Panc1 (cell line): ENCODE data around the gene RBP4. TPM values are rescaled to one million over a fixed set of nuclear protein-coding genes. Genes with fewer than 3 reads are reported as not detected.

Experiments
- ATAC-seq: fragments of 200-7000 bp; cut with Tn5 transposase; 2 replicates; pipeline ENCODE4 v1.9.1; 2020; ENCODE audit warnings: mild to moderate bottlenecking, moderate library complexity
- BruUV-seq: library from RNA; stranded (reverse); fragments of 400-500 nt; replicated peaks from 2 replicates; lab custom pipeline; 2021; lab: Mats Ljungman, UMichigan
- CTCF ChIA-PET: fragments of 300-600 bp; sonication (Branson Sonifier 250); formaldehyde crosslinking; loops from one replicate; lab custom pipeline; 2022; ENCODE audit warnings: antibody characterized with exemption; lab: Charles Lee
- POLR2A ChIA-PET: fragments of 300-600 bp; sonication (Branson Sonifier 250); formaldehyde crosslinking; loops from one replicate; lab custom pipeline; 2022; ENCODE audit warnings: antibody characterized with exemption; lab: Charles Lee
- DNase-seq: peaks from one replicate; pipeline ENCODE4 v3.0.0-alpha.2; 2010; ENCODE audit warnings: low read depth, low spot score
- H3K27ac ChIP-seq: 2 replicates; pipeline ENCODE4 v1.5.1; 2011; ENCODE audit warnings: mild to moderate bottlenecking, low read length, inconsistent platforms
- H3K27me3 ChIP-seq: fragments of 200-500 bp; sonication (Bioruptor generic); 2 replicates; pipeline ENCODE4 v1.6.0; 2014; ENCODE audit warnings: low read length, inconsistent platforms; ENCODE audit not compliant: control insufficient read depth, insufficient read depth
- H3K36me3 ChIP-seq: fragments of 200-500 bp; sonication (Bioruptor generic); 2 replicates; pipeline ENCODE4 v1.5.1; 2014; ENCODE audit warnings: inconsistent platforms, mild to moderate bottlenecking, low read length, moderate library complexity; ENCODE audit not compliant: control insufficient read depth, insufficient read depth
- H3K4me1 ChIP-seq: 2 replicates; pipeline ENCODE4 v1.5.1; 2011; ENCODE audit warnings: inconsistent platforms, mild to moderate bottlenecking, low read length, moderate library complexity; ENCODE audit not compliant: control insufficient read depth, insufficient read depth
- H3K4me3 ChIP-seq, 2 experiments: 2 replicates each; pipeline ENCODE4 v1.5.1; 2011 to 2012; ENCODE audit warnings: low read depth in 2 of 2, low read length in 2 of 2, mild to moderate bottlenecking in 2 of 2, inconsistent platforms in 1 of 2, moderate library complexity in 1 of 2
- H3K9me3 ChIP-seq: fragments of 200-500 bp; sonication (Bioruptor generic); 2 replicates; pipeline ENCODE4 v1.5.1; 2014; ENCODE audit warnings: low read depth, mild to moderate bottlenecking, inconsistent platforms, low read length, moderate library complexity; ENCODE audit not compliant: control insufficient read depth, insufficient read depth
- CTCF ChIP-seq: fragments of 450-650 bp; IDR thresholded peaks from 2 replicates; pipeline ENCODE4 v1.5.1; 2017; ENCODE audit warnings: mild to moderate bottlenecking
- POLR2AphosphoS5 ChIP-seq: IDR thresholded peaks from 2 replicates; pipeline ENCODE4 v1.6.1; 2012; ENCODE audit warnings: mild to moderate bottlenecking, low read depth, low read length, moderate library complexity
- SIN3A ChIP-seq: IDR thresholded peaks from 2 replicates; pipeline ENCODE4 v1.6.1; 2012; ENCODE audit warnings: low read depth, mild to moderate bottlenecking, low read length, moderate library complexity, borderline replicate concordance; ENCODE audit not compliant: insufficient read depth
- TCF7L2 ChIP-seq: IDR thresholded peaks from 2 replicates; pipeline ENCODE4 v1.6.1; 2011; ENCODE audit warnings: mild to moderate bottlenecking, low read depth, low read length, inconsistent platforms
- in situ Hi-C: cut with HindIII; loops from 2 replicates; pipeline ENCODE4 v1.10.0; 2016; ENCODE audit warnings: low sequenced_read_pairs, low pct_unique_long_range_greater_than_20kb
- intact Hi-C: fragments of 100-400 bp; cut with micrococcal nuclease; formaldehyde crosslinking; loops from one replicate; pipeline ENCODE4 v1.10.0; 2022; ENCODE audit not compliant: unreplicated experiment
- total RNA-seq: library from RNA; stranded (reverse); gene quantifications from one replicate; pipeline ENCODE4 v1.2.1, GENCODE V29; 2021; ENCODE audit not compliant: unreplicated experiment
- TF ChIP-seq, protein P1 (sequence below), 2 experiments: IDR thresholded peaks; 2 replicates each; pipeline ENCODE4 v1.6.1; 2011 to 2012; ENCODE audit warnings: low read depth in 2 of 2, control low read depth in 1 of 2, low read length in 1 of 2, mild to moderate bottlenecking in 1 of 2, moderate library complexity in 1 of 2; ENCODE audit not compliant: insufficient read depth in 1 of 2

Gene RBP4
- total RNA-seq, 1 experiment from 2014 or later, result 6.9 TPM

GRCh38 chr10:93599335-93599734 lies 1.7 kb downstream of the RBP4 start:
- POLR2A ChIA-PET, result no interaction called here

DNA sequence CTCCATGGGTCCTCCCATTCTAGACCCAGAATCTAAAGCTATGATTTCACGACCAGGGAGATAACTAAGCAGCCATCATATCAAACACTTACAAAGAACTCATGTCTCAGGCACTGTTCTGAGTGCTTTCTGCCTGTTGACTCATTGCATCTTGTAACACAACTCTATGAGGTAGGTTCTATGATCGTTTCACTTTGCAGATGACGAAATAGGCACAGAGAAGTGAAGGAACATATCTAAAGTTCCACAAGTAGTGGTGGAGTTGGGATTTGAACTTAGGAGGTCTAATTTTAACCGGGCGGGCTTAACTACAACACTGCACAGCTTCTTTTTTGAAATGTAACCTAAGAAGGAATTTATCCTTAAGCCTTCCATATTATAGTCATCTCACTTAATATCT lies 2.9 kb downstream of the RBP4 start:
- in situ Hi-C loops (no loop called here), intact Hi-C loops (no loop called here)
- Histone ChIP-seq H3K4me1 (no peaks in the 10 kb centered on the region), H3K9me3 (no peaks in the 10 kb centered on the region), H3K36me3 (no peaks in the 10 kb centered on the region), H3K4me3 (no peak overlapping the region), H3K27me3 (peaks cover 16% of the 10 kb centered on the region), H3K27ac (no peak overlapping the region)
- no peak for DNase-seq
- no peak for TF ChIP-seq CTCF
- TF ChIP-seq POLR2AphosphoS5, result no peak
- no peak for TF ChIP-seq SIN3A
- TF ChIP-seq, protein P1, sequence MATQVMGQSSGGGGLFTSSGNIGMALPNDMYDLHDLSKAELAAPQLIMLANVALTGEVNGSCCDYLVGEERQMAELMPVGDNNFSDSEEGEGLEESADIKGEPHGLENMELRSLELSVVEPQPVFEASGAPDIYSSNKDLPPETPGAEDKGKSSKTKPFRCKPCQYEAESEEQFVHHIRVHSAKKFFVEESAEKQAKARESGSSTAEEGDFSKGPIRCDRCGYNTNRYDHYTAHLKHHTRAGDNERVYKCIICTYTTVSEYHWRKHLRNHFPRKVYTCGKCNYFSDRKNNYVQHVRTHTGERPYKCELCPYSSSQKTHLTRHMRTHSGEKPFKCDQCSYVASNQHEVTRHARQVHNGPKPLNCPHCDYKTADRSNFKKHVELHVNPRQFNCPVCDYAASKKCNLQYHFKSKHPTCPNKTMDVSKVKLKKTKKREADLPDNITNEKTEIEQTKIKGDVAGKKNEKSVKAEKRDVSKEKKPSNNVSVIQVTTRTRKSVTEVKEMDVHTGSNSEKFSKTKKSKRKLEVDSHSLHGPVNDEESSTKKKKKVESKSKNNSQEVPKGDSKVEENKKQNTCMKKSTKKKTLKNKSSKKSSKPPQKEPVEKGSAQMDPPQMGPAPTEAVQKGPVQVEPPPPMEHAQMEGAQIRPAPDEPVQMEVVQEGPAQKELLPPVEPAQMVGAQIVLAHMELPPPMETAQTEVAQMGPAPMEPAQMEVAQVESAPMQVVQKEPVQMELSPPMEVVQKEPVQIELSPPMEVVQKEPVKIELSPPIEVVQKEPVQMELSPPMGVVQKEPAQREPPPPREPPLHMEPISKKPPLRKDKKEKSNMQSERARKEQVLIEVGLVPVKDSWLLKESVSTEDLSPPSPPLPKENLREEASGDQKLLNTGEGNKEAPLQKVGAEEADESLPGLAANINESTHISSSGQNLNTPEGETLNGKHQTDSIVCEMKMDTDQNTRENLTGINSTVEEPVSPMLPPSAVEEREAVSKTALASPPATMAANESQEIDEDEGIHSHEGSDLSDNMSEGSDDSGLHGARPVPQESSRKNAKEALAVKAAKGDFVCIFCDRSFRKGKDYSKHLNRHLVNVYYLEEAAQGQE (IDR thresholded peaks at IDR 0.05; ENCODE audit: insufficient read depth in 1 of 2, low read depth in 2 of 2, low read length in 1 of 2), result no peak
- TF ChIP-seq TCF7L2, result no peak
- ChIA-PET CTCF (interaction anchor here (1.0 kb wide), 1 partner anchor 43 kb away, joined by 5 read pairs; no protein-coding TSS in a partner anchor), POLR2A (no interaction called here)
- no peak for ATAC-seq
- BruUV-seq, result no TSS peak

More at GRCh38 chr10:93599335-93599734, 1.7 kb downstream of the RBP4 start:
- H3K9me3 ChIP-seq, result no peaks in the 10 kb centered on the region
- CTCF ChIA-PET, result no interaction called here
- DNase-seq, result no peak
- TF ChIP-seq, protein P1 (IDR thresholded peaks at IDR 0.05; ENCODE audit: insufficient read depth in 1 of 2, low read depth in 2 of 2, low read length in 1 of 2), result no peak
- TF ChIP-seq POLR2AphosphoS5 (no peak), SIN3A (no peak), TCF7L2 (no peak), CTCF (no peak)
- in situ Hi-C loops (no loop called here), intact Hi-C loops (no loop called here)
- no peak for ATAC-seq
- no peak overlapping the region for H3K27ac ChIP-seq
- no peaks in the 10 kb centered on the region for H3K36me3 ChIP-seq
- no peaks in the 10 kb centered on the region for H3K4me1 ChIP-seq
- BruUV-seq, result no TSS peak
- no peak overlapping the region for H3K4me3 ChIP-seq
- H3K27me3 ChIP-seq, result peaks cover 27% of the 10 kb centered on the region
